Ascending aorta (tissue), 2 donors: ENCODE data around the gene APBA2. TPM values are rescaled to one million over a fixed set of nuclear protein-coding genes. Genes with fewer than 3 reads are reported as not detected.

Source experiments
- DNase-seq, 2 donors: peaks; one replicate each; pipeline ENCODE4 v3.0.0-alpha.2; 2019; ENCODE audit warnings: low spot score in 2 of 2
- H3K27ac ChIP-seq, 2 donors: fragments of 200-600 bp; sonication (generic); one replicate each; pipeline ENCODE4 v1.5.1; 2016 to 2017; ENCODE audit warnings: mild to moderate bottlenecking in 1 of 2
- H3K27me3 ChIP-seq: fragments of 200-600 bp; sonication (generic); one replicate; pipeline ENCODE4 v1.5.1; 2017
- H3K36me3 ChIP-seq, 2 donors: fragments of 200-600 bp; sonication (generic); one replicate each; pipeline ENCODE4 v1.5.1; 2016
- H3K4me1 ChIP-seq, 2 donors: fragments of 200-600 bp; sonication (generic); one replicate each; pipeline ENCODE4 v1.5.1; 2016 to 2017; ENCODE audit warnings: mild to moderate bottlenecking in 1 of 2
- H3K4me3 ChIP-seq, 2 donors: fragments of 200-600 bp; sonication (generic); one replicate each; pipeline ENCODE4 v1.5.1; 2016 to 2017; ENCODE audit warnings: mild to moderate bottlenecking in 1 of 2
- H3K9me3 ChIP-seq, 2 donors: fragments of 200-600 bp; sonication (generic); one replicate each; pipeline ENCODE4 v1.5.1; 2016
- CTCF ChIP-seq, 3 experiments: fragments of 200-600 bp in 2 of 3; fragments of 450-650 bp in 1 of 3; sonication (generic) in 2 of 3; IDR thresholded peaks; one replicate each; pipeline ENCODE4 v1.5.1; 2016 to 2019; ENCODE audit warnings: antibody characterized with exemption in 3 of 3, mild to moderate bottlenecking in 1 of 3, moderate library complexity in 1 of 3
- intact Hi-C: fragments of 100-400 bp; cut with DNase I; formaldehyde crosslinking; loops from one replicate; pipeline ENCODE4 v1.15.1; 2023
- total RNA-seq: library from RNA; depleted of rRNA; stranded (reverse); fragments of >200 nt; gene quantifications from one replicate; pipeline ENCODE4 v1.1.0, GENCODE V29; 2016

APBA2 gene
- total RNA-seq, 1 donor from 2014 or later = 2.4 TPM

DNA sequence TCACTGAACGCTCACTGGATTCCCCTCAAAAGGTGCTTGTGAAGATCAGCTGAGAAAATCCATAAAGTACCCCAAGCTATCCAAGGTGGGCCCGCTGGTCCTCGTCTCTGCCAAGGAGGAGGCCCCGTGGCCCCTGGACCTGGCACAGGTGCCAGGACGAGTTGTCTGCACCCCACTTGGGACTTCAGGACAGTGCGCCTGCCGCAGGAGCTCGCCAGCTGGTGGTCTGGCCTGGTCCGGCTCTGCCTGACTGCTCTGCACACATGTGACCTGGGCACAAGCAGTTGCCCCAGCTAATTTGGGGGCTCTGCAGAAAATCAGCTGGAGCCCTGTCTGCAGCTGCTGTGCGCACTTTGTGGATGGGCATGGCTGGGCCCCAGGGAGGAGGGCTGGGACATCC is 224.0 kb downstream of the APBA2 start:
- no peaks in the 10 kb centered on the region for H3K36me3 ChIP-seq
- H3K9me3 ChIP-seq = no peaks in the 10 kb centered on the region
- TF ChIP-seq CTCF (IDR thresholded peaks at IDR 0.05) = no peak
- DNase-seq = no peak
- no peak overlapping the region for H3K4me3 ChIP-seq
- H3K27ac ChIP-seq = no peak overlapping the region
- intact Hi-C loops = no loop called here
- no peaks in the 10 kb centered on the region for H3K4me1 ChIP-seq
- H3K27me3 ChIP-seq = no peaks in the 10 kb centered on the region

GRCh38 chr15:29110176-29110575 is 224.4 kb downstream of the APBA2 start:
- intact Hi-C loops = no loop called here
- no peaks in the 10 kb centered on the region for H3K27me3 ChIP-seq
- no peaks in the 10 kb centered on the region for H3K9me3 ChIP-seq
- no peak overlapping the region for H3K4me3 ChIP-seq
- H3K4me1 ChIP-seq = peaks cover 0 to 2% of the 10 kb centered on the region in 2 donors
- TF ChIP-seq CTCF (IDR thresholded peaks at IDR 0.05) = no peak
- H3K27ac ChIP-seq = no peak overlapping the region
- DNase-seq = no peak
- no peaks in the 10 kb centered on the region for H3K36me3 ChIP-seq

DNA sequence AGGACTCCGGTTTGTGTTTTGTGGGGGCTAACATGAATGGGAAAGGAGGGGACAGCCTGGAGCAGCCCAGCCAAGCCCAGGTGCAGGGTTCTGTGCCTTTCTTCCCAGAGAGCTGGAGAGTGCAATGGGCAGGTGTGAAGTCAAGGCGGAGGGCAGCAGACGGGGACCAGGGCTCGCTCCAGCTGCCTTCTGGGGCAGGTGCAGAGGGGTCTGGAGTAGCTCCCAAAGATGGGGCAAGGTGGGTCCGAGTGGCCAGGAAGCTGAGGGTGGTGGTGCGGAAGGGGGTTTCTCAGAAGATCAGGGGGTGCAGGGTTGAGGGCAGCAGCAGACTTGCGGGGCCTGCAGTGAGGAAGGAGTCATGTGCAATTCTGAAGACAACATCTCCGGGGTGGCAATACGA is 225.0 kb downstream of the APBA2 start:
- H3K27me3 ChIP-seq = no peaks in the 10 kb centered on the region
- no peak overlapping the region for H3K4me3 ChIP-seq
- H3K27ac ChIP-seq = no peak overlapping the region
- no peak for DNase-seq
- intact Hi-C loops = no loop called here
- peaks cover 0 to 5% of the 10 kb centered on the region in 2 donors for H3K4me1 ChIP-seq
- TF ChIP-seq CTCF (IDR thresholded peaks at IDR 0.05) = no peak
- no peaks in the 10 kb centered on the region for H3K9me3 ChIP-seq
- no peaks in the 10 kb centered on the region for H3K36me3 ChIP-seq

- Histone ChIP-seq H3K9me3 (no peaks in the 10 kb centered on the region), H3K4me3 (no peak overlapping the region), H3K4me1 (peaks cover 0 to 5% of the 10 kb centered on the region in 2 donors), H3K36me3 (no peaks in the 10 kb centered on the region), H3K27me3 (no peaks in the 10 kb centered on the region), H3K27ac (no peak overlapping the region)
- DNase-seq = no peak
- intact Hi-C loops = no loop called here
- TF ChIP-seq CTCF (IDR thresholded peaks at IDR 0.05) = no peak
These were observed 226.0 kb downstream of the APBA2 start for GRCh38 chr15:29111705-29112281.

DNA sequence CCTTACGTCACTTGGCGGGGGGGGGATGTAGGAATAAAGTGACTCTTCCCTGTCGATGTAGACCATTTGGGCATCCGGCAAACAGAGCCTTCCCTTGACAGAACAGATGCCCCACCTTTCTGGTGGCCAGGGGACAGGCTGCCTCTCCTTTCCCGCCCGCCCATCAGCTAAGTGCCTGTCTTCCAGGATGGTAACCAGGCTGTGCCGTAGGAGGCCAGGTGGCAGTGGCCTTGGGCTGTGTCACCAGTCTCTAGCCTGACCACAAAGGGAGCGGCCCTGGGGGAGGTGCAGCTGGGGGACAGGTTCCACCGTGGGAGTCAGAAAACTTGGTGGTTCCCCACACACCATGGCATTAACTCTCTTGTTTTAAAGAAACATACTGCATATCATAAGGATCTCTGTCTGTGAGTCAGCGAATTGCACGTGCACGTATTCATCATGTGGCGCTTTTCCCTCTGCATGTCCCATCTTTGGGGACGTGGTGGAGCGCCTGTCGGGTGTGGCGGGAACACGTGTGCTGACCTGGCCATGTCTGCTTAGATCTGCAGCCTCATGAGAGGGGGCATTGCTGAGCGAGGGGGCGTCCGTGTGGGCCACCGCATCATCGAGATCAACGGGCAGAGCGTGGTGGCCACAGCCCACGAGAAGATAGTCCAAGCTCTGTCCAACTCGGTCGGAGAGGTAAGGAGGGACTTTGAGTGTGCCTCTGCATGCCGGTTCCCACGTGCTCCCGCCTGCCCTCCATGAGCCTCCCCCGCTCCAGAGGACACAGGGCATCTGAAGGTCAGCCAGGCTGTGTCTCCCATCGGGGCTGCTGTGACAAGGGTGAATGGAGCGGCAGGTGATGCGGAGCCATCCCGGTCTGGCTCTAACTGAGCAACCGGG is 227.8 kb downstream of the APBA2 start:
- DNase-seq = no peak
- no peaks in the 10 kb centered on the region for H3K9me3 ChIP-seq
- peaks cover 0 to 5% of the 10 kb centered on the region in 2 donors for H3K4me1 ChIP-seq
- no peak for TF ChIP-seq CTCF (IDR thresholded peaks at IDR 0.05)
- H3K27ac ChIP-seq = no peak overlapping the region
- H3K4me3 ChIP-seq = no peak overlapping the region
- intact Hi-C loops = no loop called here
- no peaks in the 10 kb centered on the region for H3K27me3 ChIP-seq
- H3K36me3 ChIP-seq = no peaks in the 10 kb centered on the region
